GM20431 (cell line): ENCODE measurements around the gene KLHL29.

ENCODE experiments used
- in situ Hi-C: fragments of 300-500 bp; cut with MseI, MboI; formaldehyde crosslinking; loops from one replicate; pipeline ENCODE4 v1.15.0; 2020; ENCODE audit warnings: low sequenced_read_pairs; ENCODE audit not compliant: unreplicated experiment

The KLHL29 gene

DNA sequence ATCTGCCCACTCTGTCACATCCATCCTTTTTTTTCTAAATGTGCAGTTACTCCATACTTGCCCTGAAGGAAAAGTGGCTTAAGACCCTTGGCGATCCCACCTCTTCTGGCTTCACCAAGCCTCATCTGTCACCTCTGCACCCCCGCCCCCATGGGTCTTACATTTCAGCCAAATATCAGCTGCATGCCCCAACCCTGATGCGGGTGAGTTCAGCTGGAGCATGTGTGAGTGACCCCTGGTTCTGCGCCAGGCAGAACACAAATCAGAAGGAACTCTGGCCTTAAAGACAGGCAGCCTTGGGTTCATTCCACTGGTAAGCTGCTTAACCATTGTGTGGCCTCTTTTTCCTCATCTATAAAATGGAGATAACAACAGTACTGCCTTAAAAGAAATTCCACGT lies 194.7 kb downstream of the KLHL29 start:
- in situ Hi-C loops = no loop called here

GRCh38 chr2:23583467-23583866 lies 198.5 kb downstream of the KLHL29 start:
- in situ Hi-C loops = no loop called here

DNA sequence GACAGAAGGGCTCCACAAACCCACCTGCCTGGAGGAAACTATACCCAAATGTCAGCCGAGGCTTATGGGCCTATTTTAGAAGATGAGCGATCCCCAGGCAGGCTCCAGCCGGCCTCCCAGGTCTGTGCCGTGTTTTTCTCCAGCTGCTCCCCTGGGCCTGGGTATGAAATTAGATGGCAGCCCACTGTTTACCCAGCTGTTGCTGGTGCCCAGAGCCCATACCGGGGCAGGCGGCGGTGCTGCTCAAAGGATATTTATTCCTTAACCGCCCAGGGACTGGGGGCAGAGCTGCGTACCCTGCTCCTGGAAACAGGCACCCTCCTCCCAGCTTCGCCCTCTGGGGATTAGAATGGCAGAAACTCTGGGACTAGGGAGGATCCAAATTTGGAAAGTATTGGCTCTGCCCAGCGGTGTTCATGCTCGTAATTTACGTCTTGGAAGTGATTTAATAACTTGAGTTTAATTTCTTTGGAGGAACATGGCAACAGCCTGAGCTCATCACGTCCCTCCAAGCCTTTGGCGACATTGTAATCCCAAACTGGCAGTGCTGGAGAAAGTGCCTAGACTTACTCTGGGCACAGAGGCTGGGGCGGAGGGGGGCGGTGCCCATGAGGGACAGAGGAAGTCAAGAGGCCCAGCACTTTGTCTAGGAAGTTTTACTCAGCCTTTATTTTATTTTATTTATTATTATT lies 199.2 kb downstream of the KLHL29 start:
- in situ Hi-C loops = no loop called here

DNA sequence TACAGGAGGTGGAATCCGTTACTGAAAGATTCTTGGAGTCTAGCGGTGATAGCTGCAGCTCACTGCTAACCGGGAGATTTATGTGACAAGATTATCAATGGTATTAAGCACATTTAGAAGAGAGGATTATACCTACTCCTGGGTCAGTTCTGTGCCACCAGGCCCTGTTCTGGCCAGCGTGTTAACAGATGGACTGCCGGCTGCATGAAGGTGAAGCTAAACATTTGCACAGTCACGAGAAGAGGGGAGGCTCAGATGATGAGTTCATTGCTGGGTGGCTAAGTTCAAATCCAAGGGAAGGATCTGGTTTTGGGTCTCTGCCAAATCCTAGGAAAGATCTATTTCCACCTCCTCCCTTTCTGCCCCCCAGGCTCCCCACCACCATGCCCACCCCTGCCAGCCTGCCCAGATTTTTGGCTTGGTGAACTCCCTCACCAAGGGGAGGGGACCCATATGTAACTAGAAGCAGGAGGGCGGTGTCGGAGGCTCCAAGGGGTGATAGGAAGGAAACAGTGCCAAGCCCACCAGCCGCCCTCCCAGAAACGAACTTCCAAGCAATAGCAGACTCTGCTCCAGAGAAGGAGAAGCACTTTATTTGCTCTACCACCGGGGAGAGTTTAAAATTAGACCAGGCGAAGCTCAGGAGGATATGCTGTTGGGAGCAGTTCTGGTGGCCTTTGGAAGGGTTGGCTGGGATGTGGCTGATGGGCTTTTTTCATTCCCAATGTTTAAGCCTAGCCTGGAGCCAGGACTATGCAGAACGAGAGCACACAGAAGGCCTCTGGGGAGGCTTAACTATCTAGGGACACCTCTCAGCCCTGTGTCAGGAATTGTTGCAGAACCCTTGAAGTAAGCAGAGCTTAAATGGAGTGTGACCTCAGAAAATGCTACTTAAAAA lies 200.5 kb downstream of the KLHL29 start:
- in situ Hi-C loops = no loop called here

GRCh38 chr2:23586741-23587306 lies 201.8 kb downstream of the KLHL29 start:
- in situ Hi-C loops = no loop called here

DNA sequence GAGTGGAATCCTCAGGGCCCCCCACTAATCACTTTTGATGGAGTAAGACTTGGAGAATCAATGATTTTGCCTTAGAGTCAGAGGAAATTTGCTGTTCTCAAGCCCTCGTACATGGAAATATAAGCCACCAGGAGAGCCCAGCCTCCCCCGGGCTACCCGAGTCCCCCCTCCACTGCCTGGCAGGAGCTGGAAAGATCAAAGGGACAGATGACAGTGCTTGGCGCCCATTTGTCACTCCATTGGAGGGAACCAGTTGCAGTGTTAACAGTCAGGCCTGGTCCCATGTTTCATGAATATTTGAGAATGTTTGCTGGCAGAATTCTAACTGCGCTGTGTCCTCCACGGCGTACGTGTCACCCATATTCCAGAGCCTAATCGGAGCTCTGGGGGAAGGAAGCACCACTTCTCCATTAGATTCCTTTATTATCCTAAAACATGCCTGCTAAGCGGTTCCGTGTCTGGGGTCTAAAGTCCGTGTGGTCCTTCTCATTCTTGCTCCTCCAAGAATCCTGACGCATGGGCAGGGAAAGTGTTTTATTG lies 202.4 kb downstream of the KLHL29 start:
- in situ Hi-C loops = no loop called here

GRCh38 chr2:23588106-23588505 lies 203.1 kb downstream of the KLHL29 start:
- in situ Hi-C loops = no loop called here

DNA sequence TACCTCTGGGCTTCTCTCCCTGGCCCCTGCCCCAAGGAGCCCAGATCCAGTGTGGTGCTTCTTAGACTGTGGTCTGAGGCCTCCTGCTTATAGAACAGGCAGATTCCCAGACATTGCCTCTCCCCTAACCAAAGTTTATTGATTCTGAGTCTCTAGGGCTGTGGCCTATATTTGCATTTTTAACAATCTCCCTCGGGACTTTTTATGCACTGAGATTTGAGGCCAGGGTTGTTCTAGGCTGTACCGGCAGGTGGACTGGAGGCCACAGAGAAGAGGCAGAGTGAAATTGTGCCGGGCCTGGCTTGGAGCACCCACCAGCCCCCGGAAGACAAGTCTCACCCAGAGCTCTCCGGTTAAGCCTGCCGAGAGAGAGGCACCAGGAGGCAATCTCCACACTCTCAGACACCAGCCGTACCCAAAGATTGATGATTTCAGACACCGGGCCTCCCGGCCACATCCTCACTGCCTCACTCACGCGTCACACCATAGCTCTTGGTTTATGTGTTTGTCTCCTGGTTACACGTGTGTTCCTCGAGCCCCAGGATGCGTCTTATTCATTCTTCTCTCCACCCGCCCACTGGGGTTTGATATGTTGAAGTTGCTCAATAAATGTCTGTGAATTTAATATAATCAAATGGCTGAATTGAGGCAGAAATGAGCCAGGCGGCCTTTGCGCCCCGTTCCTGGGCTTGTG lies 203.7 kb downstream of the KLHL29 start:
- in situ Hi-C loops = no loop called here

- in situ Hi-C loops = no loop called here
These were observed 204.3 kb downstream of the KLHL29 start for GRCh38 chr2:23589220-23589647.

DNA sequence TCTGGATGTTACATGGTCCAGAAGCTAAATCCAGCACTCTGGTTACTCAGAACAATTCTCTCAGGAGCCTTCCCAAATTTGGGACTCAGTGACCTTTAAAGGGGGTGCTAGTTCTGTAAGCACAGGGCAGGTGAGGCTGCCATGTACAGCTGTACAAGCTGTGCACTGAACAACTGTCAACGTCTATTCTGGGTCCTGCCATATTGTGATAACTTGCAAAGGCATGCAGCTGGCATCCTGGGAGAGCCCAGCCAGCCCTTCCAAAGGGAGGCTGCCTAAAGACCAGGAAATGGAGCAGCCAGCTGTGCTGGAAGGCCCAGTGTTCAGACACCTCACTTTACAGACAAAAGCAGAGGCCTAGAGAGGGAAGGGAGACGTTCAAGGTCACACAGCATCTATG lies 204.8 kb downstream of the KLHL29 start:
- in situ Hi-C loops = no loop called here

DNA sequence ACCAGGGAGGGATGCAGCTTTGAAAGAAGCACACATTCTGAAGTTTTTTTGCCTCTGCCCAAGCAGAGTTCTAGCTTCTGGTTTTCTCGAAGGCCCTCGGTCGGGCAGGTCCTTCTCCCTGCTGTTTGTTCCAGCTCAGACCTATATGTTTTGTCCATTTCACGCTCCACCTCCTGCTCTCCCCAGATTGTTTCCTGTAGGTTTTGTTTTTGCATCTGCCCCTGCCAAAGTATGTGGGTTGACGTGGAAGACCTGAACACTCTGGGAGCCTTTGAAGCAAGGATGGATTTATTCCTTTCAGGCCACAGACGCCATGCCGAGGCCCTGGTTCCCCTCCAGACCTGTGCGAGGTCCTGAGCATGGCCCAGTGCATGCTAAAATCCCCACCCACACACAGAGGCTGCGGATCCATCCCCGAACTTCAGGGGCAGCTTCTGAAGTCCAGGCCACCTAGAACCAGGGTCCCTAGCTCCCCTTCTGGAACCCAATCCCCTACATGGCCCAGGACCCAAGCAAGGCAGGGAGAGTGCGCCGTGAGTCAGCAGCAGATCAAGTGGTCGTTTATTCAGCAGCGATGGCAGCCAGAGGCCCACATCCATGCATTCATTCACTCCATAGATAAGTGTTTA lies 205.4 kb downstream of the KLHL29 start:
- in situ Hi-C loops = no loop called here

- in situ Hi-C loops = no loop called here
These were observed 206.1 kb downstream of the KLHL29 start for GRCh38 chr2:23591111-23591510.

DNA sequence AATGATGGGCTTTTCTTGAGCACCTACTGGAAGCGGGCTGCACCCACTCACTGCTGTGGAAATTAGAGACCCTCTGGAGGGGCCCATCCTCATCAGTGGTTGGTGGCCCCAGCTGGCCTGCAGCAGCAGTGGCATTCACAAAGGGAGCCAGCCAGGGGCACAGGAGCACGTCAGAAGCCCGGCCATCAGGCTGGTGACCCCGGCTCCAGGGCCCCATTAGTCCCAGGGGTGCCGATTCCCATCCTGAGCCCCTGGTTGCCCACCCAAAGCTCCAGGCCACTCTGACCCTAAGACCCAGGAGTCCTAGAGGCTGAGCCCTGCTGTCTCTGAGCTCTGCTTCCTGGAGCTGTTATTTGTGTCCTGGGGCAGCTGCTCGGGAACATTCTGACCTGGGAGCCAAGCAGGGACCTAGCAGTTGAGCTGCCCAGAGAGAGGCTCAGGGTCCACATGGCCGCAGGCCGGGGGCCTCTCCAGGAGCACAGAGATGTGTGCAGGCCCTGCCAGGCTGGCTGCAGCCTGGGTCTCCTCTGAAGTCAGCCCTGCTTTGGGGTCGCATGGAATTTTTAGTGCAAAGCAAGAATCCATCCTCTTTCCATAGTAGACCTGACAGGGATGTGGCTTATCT lies 207.2 kb downstream of the KLHL29 start:
- in situ Hi-C loops = no loop called here

DNA sequence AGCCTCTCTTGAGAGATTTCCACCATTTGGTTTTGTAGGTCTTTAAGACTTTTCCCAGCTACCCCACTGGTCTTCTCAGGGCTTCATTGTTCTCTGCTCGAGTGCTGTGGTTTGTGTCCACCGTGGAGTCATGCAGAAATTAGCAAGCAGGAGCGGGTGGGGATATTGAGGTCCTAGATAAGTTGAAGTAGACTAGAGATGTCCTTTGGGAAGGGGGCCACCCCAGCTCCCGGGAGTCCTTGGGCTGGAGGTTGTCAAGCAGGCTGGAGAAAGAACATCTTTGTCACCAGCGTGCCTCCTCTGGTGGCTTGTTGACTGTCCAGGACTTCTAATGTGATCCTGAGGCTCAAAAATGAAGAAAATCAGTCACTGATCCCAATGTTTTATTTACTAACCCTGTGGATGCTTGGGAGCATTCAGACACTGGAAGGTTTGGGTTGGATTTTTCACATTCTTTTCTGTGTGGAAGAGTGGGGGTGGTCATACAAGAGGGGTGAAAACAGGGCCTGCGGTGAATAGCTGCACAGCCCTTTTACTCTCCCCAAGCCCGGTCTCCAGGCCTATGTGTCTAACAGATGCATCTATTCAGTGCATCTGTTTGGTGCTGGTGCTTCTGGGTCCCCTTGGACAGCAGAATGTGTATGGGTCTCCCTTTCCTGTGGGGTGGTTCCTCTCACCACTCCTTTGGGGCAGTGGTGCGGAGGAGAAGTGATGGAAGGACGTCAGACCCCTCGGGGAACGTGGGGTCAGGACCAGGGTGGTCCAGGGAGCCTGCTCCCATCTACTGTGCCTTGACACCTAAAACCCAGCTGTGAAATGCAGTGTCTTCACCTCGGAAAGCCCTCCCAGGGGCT lies 208.1 kb downstream of the KLHL29 start:
- in situ Hi-C loops = no loop called here

GRCh38 chr2:23593752-23594459 lies 208.9 kb downstream of the KLHL29 start:
- in situ Hi-C loops = no loop called here

DNA sequence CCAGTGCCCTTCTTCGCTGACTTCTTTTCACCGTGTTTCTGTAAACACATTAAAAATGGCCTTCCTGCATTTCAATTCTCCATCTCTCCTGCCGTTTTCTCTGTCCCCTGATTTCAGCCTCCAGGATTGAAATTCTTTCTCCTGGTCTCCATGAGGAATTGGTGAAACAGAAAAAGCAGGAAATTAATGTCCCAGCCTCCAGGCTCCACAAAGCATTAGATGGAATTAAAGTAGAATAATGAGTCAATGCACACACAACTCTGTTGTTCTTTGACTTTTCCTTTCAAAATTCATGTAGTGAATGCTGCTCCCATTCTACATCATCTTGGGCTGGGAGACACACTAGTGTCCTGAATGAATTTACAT lies 209.5 kb downstream of the KLHL29 start:
- in situ Hi-C loops = no loop called here

DNA sequence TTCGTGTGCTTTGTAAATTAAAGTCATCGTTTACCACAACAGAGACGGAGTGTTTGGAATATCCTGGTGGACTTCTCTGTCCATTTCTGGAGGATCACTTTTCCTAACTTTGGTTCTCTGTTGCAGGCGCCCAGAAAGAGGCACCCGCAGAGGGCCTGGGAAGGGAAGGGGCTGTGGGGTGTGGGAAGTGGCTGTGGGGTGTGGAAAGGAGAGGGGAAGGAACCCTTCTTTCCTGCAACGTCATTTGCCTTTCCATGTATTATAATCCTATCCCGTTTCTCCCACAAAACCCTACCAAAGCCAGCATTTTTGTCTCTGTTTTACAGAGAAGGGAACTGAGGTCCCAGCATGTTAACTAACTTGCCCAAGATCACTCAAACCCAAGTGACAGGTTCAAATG lies 210.0 kb downstream of the KLHL29 start:
- in situ Hi-C loops = no loop called here
